ENCODE measurements around the gene COBLL1. TPM values are rescaled to one million over a fixed set of nuclear protein-coding genes. Genes with fewer than 3 reads are reported as not detected.

The COBLL1 gene
- total RNA-seq, 1 experiment from 2014 or later: 5.9 TPM

GRCh38 chr2:164837807-164838206 is 3.8 kb downstream of the COBLL1 start:
- H2AK5ac ChIP-seq (ENCODE audit: insufficient read length, low read length): no peak overlapping the region
- no peak overlapping the region for H3T11ph ChIP-seq (ENCODE audit: low read length)
- H4K91ac ChIP-seq (ENCODE audit: insufficient read length, low read depth, low read length): no peak overlapping the region
- Mint-ChIP-seq H3K4me3 (no peak overlapping the region), H3K4me1 (peaks cover 11 to 17% of the 10 kb centered on the region in 2 experiments), H3K36me3 (ENCODE audit: insufficient read depth in 1 of 3, low read depth in 3 of 3) (no peaks in the 10 kb centered on the region), H3K27me3 (ENCODE audit: low read depth) (peaks cover 16% of the 10 kb centered on the region), H3K9me3 (no peaks in the 10 kb centered on the region; a peak in 1 of 5 replicates), H3K27ac (no peak overlapping the region)
- no peak overlapping the region for H2BK12ac ChIP-seq (ENCODE audit: insufficient read length, low read depth, low read length)
- no peaks in the 10 kb centered on the region for H4K20me1 ChIP-seq (ENCODE audit: control insufficient read depth, insufficient read depth, insufficient read length)
- H3K14ac ChIP-seq (ENCODE audit: insufficient read depth, low read length): no peak overlapping the region
- no CpG with 5 or more reads among the region's 3 CpGs for WGBS (ENCODE audit: extremely low coverage, insufficient read length, low lambda C conversion rate)
- no peaks in the 10 kb centered on the region; the same call in 1 of the 2 replicates for H3K27me3 ChIP-seq (ENCODE audit: insufficient read depth, low read length)
- H3K23ac ChIP-seq (ENCODE audit: insufficient read length, low read depth, low read length): no peak overlapping the region
- TF ChIP-seq, protein P1, sequence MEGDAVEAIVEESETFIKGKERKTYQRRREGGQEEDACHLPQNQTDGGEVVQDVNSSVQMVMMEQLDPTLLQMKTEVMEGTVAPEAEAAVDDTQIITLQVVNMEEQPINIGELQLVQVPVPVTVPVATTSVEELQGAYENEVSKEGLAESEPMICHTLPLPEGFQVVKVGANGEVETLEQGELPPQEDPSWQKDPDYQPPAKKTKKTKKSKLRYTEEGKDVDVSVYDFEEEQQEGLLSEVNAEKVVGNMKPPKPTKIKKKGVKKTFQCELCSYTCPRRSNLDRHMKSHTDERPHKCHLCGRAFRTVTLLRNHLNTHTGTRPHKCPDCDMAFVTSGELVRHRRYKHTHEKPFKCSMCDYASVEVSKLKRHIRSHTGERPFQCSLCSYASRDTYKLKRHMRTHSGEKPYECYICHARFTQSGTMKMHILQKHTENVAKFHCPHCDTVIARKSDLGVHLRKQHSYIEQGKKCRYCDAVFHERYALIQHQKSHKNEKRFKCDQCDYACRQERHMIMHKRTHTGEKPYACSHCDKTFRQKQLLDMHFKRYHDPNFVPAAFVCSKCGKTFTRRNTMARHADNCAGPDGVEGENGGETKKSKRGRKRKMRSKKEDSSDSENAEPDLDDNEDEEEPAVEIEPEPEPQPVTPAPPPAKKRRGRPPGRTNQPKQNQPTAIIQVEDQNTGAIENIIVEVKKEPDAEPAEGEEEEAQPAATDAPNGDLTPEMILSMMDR (conservative IDR thresholded peaks at IDR 0.05): no peak
- no peak overlapping the region for H2BK15ac ChIP-seq (ENCODE audit: low read depth, low read length)
- no peak overlapping the region for H3K18ac ChIP-seq (ENCODE audit: insufficient read length, low read depth, low read length)
- no peaks in the 10 kb centered on the region for H3K4me1 ChIP-seq (ENCODE audit: insufficient read depth, low read length)
- no peak overlapping the region for H3K56ac ChIP-seq (ENCODE audit: insufficient read length, low read depth, low read length)
- no peak overlapping the region for H3K27ac ChIP-seq (ENCODE audit: insufficient read length, low read depth, low read length)
- no peaks in the 10 kb centered on the region for H3K79me1 ChIP-seq (ENCODE audit: insufficient read depth, low read depth, low read length, poor library complexity, severe bottlenecking)
- no peak overlapping the region for H4K8ac ChIP-seq (replicated peaks; ENCODE audit: insufficient read length, low read depth, low read length)
- H3K79me2 ChIP-seq (ENCODE audit: insufficient read depth, low read length): no peaks in the 10 kb centered on the region
- no peak overlapping the region for H3K4ac ChIP-seq (ENCODE audit: low read depth, low read length)
- H3K23me2 ChIP-seq (ENCODE audit: insufficient read length, low read depth, low read length, poor library complexity, severe bottlenecking): peaks cover 8% of the 10 kb centered on the region
- no peaks in the 10 kb centered on the region for H3K9me3 ChIP-seq (ENCODE audit: control insufficient read depth, low read depth, low read length)
- H2AFZ ChIP-seq (ENCODE audit: low read length): no peak overlapping the region
- no peak overlapping the region for H3K9ac ChIP-seq (ENCODE audit: extremely low read depth, insufficient read length, low read length)
- no peak for DNase-seq
- no peak overlapping the region for H2BK20ac ChIP-seq (ENCODE audit: low read depth, low read length, poor library complexity, severe bottlenecking)
- H2BK5ac ChIP-seq (ENCODE audit: insufficient read length, low read length): no peak overlapping the region
- no peak overlapping the region for H3K4me2 ChIP-seq (ENCODE audit: insufficient read depth, insufficient read length, low read length)
- H2BK120ac ChIP-seq (ENCODE audit: low read depth, low read length, poor library complexity, severe bottlenecking): no peak overlapping the region
- no peak overlapping the region for H4K5ac ChIP-seq (ENCODE audit: insufficient read length, low read depth, low read length)
